Activated CD8-positive, alpha-beta memory T cell treated with anti-CD3 and anti-CD28 coated beads for 24 hours (primary cell): ENCODE results near the gene COG2.
"Not testable (repeated sequence)": the region's sequence is repeated elsewhere in the genome, so short reads cannot be mapped to it uniquely, and the experiment has no call there.

Source experiments
- DNase-seq: peaks from one replicate; pipeline ENCODE4 v3.0.0-alpha.2; 2020

COG2 gene

GRCh38 chr1:230642263-230642959 lies at the start of gene COG2:
Gene COG2, plus strand, starts transcription at chr1:230642481. Its CDS starts 126 bp downstream, at chr1:230642607.
- peak; percentile 100 for DNase-seq

- DNase-seq = no peak
These were observed 49.4 kb upstream of the COG2 start for GRCh38 chr1:230592848-230593414.

GRCh38 chr1:230594214-230594773 lies 48.0 kb upstream of the COG2 start:
- DNase-seq = no peak

- DNase-seq = no peak
These were observed 47.1 kb upstream of the COG2 start for GRCh38 chr1:230595181-230595580.

GRCh38 chr1:230596306-230596705 lies 46.0 kb upstream of the COG2 start:
- DNase-seq = no peak

- no peak for DNase-seq
These were observed 43.5 kb upstream of the COG2 start for GRCh38 chr1:230598745-230599144.

GRCh38 chr1:230599926-230600656 lies 42.2 kb upstream of the COG2 start:
- DNase-seq = no peak

GRCh38 chr1:230600657-230601400 lies 41.5 kb upstream of the COG2 start:
- DNase-seq = not testable (repeated sequence)

- DNase-seq = no peak
These were observed 33.1 kb upstream of the COG2 start for GRCh38 chr1:230609208-230609607.

GRCh38 chr1:230610589-230610988 lies 31.7 kb upstream of the COG2 start:
- DNase-seq = no peak

- DNase-seq = no peak
These were observed 31.0 kb upstream of the COG2 start for GRCh38 chr1:230611128-230611877.

GRCh38 chr1:230611878-230612235 lies 30.4 kb upstream of the COG2 start:
- no peak for DNase-seq

- no peak for DNase-seq
These were observed 29.6 kb upstream of the COG2 start for GRCh38 chr1:230612651-230613050.

- DNase-seq = no peak
These were observed 28.2 kb upstream of the COG2 start for GRCh38 chr1:230614121-230614520.

GRCh38 chr1:230618537-230618936 lies 23.7 kb upstream of the COG2 start:
- no peak for DNase-seq

- DNase-seq = no peak
These were observed 21.5 kb upstream of the COG2 start for GRCh38 chr1:230620649-230621323.

GRCh38 chr1:230621324-230622030 lies 20.8 kb upstream of the COG2 start:
- no peak for DNase-seq

- no peak for DNase-seq
These were observed 20.1 kb upstream of the COG2 start for GRCh38 chr1:230622151-230622550.

- DNase-seq = no peak
These were observed 18.1 kb upstream of the COG2 start for GRCh38 chr1:230624097-230624713.

- no peak for DNase-seq
These were observed 16.0 kb upstream of the COG2 start for GRCh38 chr1:230626232-230626631.

GRCh38 chr1:230627767-230628166 lies 14.5 kb upstream of the COG2 start:
- no peak for DNase-seq
